Measurements from ENCODE around the gene IRF5.
"Not testable (repeated sequence)": the region's sequence is repeated elsewhere in the genome, so short reads cannot be mapped to it uniquely, and the experiment has no call there.

Gene IRF5

DNA sequence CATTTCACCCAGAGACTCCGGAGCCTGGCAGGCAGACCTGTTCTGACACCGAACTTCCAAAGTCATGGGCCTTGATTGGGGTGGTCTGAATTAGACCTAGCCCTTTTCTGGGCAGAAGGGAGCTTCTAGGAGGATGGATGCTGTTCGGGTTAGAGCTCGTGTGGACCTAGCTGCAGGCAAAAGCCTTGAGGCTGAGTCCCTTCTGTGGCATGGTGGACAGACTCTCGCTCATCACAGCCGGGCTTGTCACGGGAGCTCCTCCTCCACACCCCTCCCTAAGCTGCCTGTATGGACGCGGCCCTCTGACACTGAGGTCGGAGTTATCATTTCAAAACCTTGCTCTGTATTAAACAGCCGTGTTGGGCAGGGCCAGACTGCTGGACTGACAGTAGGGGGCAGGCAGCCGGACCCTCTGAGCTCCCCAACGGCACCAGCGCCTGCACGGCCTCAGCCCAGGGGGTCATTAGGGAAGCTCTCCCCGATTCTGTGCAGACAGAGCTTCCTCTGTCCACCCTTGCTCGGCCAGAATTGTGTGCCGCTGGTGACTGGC lies 2.2 kb downstream of the IRF5 start:
- no peak for DNase-seq

DNA sequence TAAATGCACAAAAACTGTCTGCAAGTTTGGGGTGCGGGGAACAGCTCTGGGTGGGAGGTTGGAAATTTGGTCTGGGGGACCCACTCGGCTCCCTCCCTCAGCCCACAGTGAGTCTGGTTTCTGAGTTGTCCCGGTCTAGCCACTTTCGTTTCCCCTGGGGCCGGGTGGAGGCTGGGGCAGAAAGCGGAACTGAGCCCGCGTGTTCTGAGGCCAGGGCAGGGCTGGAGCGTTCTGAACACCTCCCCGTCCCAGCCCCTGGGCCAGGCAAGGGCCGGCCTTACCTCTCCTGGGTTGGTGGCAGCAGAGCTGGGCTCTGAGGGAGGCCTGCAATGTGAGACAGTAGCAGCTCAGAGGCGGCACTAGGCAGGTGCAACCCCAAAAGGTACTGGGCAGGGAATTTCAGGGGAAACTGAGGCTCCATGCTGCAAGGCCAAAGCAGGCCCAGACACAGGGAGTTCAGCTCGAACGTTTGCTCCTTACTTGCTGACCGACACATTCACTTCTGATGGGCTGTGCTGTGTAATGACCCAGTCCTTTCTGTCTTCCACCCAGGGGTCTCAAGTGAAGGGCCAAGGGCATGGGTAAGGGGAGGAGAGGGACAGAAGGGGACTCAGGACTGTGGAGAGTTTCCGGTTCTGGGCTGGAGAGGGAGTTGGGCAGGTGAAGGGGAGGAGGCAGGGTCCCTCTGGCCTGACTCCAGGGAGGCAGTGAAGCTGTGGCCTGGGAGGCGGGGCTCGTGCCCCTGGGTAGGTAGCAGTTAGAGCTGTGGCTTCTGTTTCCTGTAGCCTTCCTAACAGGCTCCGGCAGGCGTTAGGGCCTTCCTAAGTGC lies 3.0 kb downstream of the IRF5 start:
- DNase-seq = no peak

DNA sequence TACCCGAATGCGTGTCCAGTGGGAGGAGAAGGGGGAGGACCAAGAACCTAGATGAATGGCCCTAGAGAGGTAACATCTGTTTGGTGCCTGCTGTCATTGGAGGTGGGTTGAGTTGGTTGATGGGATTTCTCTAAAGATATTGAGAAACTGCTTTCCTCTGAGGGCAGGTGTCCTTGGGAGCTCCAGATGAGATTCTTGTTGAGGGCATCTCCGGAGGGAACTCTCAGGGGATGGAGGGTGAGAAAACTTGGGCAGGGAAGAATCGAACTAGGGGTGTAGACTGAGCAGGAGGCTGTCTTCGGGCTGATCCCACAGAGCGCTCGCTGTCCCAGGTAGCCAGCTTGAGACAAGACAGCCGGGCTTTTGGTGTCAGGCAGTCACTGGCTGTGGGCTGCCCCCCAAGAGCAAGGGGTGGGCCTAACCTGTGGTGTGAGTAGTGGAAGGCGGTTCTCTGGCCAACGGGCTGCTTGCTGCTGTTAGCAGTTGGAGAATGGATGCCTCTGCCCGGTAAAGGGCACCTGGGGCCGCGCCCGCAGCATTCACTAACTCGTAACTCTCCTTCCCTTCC lies 3.7 kb downstream of the IRF5 start:
- no peak for DNase-seq

DNA sequence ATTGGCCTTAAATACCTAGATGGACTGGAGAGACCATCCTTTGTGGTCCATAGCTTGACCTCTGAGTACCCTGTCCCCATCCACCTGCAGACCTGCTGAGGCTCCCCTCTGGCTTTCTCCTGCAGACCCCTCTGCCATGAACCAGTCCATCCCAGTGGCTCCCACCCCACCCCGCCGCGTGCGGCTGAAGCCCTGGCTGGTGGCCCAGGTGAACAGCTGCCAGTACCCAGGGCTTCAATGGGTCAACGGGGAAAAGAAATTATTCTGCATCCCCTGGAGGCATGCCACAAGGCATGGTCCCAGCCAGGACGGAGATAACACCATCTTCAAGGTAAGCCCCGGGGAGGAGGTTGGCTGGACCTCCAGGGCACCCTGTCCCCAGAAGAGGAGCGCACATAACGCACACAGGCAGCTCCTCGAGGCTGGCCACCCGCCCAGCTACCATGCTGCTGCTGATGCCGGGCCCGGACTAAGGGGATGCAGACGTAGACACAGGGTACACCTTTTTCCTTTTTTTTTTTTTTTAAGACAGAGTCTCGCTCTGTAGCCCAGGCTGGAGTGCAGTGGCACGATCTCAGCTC lies 4.3 kb downstream of the IRF5 start:
- no peak for DNase-seq

DNA sequence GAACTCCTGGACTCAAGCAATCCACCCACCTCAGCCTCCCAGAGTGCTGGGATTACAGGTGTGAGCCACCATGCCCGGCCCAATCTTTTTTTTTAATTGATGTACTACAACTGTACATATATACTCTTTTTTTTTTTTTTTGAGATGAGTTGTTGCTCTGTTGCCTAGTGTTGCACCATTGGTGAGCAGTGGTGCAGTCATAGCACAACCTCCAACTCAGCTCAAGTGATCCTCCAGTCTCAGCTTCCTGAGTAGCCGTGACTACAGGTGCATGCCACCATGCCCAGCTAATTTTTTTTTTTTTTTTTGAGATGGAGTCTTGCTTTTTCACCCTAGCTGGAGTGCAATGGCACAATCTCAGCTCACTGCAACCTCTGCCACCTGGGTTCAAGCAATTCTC lies 5.5 kb downstream of the IRF5 start:
- DNase-seq = not testable (repeated sequence)

DNA sequence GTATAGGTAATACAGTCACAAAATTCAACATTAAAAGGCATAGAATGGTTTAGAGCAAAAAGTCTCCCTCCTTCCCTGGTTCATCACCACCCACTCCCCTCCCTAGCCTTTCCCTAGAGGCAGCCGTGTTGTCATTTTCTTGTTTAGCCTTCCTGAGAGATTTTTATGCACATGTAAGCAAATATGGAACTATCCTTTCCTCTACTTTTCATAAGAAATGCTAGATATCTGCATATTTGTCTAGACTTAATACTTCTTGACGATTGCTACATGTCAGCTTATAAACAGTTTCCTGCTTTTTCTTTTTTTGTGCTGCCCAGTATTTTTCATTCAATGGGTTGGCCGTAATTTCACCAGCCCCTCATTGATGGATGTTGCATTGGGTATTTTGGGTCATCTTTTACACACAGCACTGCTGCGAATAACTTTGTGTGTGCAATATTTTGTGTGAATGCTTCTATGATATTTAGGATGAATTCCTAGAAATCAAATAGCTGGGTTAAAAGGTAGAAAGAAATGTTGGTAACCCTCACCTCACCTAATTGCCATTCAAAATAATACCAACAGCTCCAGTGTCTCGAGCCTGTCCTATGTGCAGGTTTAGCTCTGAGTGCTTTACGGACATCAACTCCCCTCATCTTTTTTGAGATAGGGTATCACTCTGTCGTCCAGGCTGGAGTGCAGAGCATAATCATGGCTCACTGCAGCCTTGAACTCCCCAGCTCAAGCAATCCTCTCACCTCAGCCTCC lies 6.9 kb downstream of the IRF5 start:
- no peak for DNase-seq

DNA sequence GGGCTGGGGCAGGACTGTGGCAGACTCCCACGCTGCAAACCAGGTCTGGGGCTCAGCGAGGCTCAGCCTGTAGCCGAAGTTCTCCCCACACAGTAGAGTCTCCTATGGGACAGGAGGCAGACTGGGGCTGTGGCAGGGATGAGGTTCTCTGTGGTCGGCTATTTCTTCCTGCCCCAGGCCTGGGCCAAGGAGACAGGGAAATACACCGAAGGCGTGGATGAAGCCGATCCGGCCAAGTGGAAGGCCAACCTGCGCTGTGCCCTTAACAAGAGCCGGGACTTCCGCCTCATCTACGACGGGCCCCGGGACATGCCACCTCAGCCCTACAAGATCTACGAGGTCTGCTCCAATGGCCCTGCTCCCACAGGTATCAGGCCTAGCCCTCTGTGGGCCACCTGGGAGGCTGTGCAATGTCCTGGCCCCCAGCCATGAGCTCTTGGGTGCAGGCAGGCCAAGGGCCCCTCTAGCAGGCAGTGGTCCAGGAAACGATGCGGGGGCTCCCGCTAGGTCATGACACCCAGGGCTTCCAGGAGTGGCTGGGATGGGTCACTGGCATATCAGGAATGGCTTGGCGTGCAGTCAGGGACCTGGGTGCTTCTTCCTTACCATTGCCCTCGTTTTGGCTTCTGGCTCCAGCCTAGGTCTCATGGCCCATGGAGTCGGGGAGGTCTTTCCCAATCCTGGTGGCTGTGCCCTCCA lies 8.1 kb downstream of the IRF5 start:
- DNase-seq = no peak

DNA sequence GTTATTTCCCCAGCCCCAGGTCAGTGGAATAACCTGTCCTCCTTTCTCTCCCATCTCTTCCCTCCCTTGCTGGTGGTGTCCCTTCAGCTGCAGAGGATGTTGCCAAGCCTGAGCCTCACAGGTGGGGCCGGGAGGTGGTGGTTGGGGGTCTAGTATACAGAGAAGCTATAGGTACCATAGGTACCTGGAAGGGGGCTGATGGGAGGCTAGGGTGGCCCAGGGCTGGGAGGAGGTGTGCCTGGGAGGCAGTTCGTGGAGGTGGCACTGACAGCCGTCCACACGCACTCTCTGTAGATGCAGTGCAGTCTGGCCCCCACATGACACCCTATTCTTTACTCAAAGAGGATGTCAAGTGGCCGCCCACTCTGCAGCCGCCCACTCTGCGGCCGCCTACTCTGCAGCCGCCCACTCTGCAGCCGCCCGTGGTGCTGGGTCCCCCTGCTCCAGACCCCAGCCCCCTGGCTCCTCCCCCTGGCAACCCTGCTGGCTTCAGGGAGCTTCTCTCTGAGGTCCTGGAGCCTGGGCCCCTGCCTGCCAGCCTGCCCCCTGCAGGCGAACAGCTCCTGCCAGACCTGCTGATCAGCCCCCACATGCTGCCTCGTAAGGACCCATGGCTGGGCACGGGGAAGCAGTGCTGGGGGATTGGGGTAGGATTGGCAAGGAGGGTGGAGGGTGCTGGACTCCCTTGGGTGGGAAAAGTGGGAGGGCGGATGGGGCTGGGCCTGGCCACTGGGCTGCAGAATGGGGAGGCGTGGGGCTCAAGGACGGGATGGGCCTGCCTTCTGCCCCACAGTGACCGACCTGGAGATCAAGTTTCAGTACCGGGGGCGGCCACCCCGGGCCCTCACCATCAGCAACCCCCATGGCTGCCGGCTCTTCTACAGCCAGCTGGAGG lies 9.5 kb downstream of the IRF5 start:
- peak in 1 of 2 experiments; percentile 7 for DNase-seq

DNA sequence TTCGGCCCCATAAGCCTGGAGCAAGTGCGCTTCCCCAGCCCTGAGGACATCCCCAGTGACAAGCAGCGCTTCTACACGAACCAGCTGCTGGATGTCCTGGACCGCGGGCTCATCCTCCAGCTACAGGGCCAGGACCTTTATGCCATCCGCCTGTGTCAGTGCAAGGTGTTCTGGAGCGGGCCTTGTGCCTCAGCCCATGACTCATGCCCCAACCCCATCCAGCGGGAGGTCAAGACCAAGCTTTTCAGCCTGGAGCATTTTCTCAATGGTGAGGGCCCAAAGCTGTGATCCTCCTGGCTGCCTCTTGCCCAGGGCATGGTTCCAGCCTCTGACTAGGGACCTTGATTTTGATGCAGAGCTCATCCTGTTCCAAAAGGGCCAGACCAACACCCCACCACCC lies 10.1 kb downstream of the IRF5 start:
- no peak for DNase-seq

DNA sequence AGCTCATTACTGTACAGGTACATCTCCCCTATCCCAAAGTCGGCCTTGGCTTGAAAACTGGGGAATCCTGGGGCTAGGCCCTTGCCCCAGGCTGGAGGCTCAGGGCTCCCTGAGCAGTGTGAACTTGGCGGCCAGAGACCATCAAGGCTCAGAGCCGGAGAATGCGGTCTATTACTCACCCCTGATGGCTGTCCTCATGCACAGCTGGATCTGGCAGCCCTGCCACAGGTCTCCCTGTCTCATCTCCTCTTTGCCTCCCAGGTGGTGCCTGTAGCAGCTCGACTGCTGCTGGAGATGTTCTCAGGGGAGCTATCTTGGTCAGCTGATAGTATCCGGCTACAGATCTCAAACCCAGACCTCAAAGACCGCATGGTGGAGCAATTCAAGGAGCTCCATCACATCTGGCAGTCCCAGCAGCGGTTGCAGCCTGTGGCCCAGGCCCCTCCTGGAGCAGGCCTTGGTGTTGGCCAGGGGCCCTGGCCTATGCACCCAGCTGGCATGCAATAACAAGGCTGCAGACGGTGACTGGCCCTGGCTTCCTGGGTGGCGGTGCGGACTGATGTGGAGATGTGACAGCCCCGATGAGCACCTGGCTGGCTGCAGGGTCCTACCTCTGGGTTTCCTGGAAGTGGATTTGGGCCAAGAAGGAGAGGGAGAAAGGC lies 10.7 kb downstream of the IRF5 start:
- DNase-seq = no peak

DNA sequence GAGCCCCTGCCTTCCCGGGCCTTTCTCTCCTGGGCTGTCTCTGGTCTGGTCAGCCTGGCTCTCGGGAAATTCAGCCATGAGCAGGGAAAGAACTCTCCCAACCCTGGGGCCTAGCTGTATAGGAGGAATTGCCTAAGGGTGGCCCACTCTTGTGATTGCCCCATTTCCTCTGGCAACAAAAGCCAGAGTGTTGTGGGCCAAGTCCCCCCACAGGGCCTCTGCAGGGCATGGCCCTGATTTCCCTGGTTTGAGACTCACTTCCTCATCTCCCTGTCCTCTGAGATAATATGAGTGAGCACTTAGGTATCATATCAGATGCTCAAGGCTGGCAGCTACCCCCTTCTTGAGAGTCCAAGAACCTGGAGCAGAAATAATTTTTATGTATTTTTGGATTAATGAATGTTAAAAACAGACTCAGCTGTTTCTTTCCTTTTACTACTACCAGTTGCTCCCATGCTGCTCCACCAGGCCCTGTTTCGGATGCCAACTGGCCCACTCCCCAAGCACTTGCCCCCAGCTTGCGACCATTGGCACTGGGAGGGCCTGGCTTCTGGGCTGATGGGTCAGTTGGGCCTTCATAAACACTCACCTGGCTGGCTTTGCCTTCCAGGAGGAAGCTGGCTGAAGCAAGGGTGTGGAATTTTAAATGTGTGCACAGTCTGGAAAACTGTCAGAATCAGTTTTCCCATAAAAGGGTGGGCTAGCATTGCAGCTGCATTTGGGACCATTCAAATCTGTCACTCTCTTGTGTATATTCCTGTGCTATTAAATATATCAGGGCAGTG lies 11.4 kb downstream of the IRF5 start:
- no peak for DNase-seq

DNA sequence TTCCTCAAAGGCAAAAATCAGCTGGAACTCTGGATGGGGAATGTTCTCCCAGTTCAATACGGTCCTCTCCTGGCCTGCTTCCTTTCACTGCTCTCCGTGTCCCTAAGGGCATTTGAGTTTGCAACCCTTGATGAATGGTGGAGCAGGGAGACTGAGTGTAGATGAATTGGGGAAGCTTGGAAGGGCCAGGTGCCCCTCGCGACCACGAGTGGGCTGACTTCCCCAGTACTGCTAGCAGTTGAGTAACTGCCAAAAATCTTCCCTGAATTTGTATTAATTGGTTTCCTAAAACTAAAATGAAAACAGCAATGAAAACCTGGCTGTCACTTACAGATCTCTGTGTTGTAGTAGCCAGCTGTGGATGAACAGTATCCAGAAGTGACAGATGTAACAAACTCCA lies 13.6 kb downstream of the IRF5 start:
- DNase-seq = no peak

DNA sequence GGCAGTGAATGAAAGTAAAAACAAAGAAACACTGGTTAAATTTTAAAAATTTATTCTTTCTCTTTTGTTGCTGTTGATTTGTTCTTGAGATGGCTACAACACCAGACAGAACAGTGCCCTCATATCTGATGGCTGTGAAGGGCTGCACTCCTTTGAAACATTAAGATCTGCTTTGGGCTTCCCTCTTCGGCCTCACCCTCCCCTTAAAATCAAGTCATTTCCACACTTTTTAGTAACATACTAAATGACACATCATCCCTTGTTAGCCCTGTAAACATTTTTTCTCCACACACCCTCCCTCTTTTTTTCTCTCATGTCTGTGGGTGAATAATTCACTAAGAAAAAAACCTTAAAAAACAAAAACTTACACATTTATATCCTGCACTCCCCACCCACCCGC lies 16.4 kb downstream of the IRF5 start:
- no peak for DNase-seq

DNA sequence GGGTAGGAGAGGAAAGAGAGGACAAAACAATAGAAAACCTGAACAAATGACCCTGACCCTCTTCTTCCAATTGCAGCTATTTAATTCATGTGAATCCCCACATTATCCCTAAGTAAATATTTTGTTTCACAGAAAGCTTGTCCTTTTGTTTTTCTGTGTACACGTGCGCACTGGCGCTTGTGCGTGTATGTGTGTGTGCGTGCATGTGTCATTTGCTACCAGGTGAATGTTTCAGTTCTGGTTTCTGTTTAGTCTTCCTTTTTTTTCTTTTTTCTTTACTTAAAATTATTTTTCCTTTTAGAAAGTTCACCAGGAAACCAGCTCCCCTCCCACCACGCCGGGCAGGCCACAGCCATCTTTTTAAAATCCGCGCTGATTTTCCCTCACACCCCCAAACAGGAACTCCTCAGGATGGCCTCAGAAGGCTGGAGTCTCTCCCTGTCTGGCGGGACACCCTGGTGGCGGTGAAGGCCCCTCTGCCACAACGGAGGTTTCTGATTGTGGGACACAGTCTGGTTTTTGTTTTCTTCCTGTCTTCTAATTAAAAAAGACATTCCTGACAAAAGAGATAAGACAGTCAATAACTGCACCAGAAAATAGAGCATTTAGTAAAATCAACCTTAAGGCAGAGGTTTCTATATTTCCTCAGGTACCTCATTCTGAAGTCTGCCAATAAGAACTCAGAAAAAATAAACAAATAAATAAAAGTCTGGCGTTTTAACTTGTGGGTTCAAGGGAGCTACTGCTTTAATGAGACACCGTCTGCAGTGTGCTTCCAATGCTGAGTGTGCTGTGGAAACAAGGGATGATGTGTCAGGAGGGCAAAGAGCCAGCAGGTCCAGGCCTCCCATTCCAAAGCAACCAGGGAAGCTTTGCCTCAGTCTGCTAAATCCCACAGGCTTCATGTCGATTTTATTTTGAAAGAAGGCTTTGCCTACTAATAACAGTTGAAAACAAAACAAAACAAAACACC lies 17.4 kb downstream of the IRF5 start:
- no peak for DNase-seq

DNA sequence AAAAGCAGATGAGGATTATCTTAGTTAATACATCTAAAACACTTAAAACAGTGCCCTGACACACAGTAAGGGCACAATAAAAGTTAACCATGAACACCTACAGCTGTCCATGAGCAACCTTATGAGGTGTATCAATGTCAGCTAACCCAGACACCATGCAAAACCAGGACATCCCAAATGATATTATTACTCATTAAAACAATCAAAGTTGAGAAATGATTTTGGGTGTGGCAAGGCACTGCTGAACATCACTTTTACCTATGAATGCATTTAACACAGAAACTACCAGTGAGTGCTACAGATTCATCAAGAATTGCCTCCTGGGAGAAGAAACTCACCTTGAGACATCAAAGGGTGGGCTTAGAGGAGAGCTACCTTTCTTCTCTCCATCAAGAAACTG lies 18.3 kb downstream of the IRF5 start:
- DNase-seq = no peak

DNA sequence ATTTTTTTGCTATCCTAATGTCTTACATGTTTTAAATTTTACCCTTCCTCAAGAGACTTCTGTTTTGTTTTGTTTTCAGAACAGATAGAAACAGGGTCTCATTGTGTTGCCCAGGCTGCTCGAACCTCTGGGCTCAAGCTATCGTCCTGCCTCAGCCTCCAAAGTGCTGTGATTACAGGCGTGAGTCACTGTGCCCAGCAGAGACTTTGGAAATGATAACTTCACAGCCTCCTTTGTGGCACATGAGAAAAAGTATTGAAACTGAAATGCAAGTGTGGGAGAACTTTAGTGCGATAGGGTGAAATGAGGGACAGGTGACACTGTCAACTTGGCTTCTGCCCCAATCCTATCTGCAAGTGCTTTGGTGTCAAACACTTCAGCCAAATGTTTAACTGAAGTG lies 21.6 kb downstream of the IRF5 start:
- no peak for DNase-seq

DNA sequence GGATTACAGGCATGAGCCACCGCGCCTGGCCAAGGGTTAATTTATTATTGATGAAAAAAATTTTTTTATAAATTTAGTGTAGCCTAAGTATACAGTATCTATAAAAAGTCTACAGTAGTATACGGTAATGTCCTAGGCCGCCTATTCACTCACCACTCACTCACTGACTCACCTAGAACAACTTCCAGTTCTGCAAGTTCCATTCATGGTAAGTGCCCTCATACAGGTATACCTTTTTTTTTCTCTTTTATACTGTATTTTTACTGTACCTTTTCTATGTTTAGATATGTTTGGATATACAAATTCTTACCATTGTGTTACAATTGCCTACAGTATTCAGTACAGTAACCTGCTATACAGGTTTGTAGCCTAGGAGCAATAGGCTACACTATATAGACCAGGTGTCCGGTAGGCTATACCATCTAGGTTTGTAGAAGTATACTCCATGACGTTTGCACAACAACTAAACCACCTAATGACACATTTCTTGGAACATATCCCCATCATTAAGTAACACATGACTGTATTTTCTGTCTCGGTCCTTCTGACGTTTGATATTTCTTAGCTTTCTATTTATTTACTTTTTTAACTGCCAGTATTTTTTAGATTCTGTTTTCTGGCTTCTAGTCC lies 23.4 kb downstream of the IRF5 start:
- no peak for DNase-seq

DNA sequence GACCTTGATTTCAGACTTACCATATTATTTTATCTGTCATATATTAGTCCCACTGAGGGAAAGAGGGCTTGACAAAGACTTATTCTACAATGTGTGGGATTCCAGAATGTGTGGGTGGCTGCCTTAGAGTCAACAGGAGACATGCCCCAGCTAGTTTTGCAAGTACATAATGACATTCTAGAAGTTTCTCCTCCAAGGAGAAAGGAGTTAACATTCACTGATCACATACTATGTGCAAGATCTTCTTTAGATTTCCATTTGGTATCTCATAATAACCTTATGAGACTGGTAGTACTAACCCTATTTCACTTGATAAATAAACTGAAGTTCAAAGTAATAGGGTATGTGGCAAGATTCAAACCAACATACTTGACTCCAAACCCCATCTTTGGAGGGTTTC lies 25.2 kb downstream of the IRF5 start:
- no peak for DNase-seq

DNA sequence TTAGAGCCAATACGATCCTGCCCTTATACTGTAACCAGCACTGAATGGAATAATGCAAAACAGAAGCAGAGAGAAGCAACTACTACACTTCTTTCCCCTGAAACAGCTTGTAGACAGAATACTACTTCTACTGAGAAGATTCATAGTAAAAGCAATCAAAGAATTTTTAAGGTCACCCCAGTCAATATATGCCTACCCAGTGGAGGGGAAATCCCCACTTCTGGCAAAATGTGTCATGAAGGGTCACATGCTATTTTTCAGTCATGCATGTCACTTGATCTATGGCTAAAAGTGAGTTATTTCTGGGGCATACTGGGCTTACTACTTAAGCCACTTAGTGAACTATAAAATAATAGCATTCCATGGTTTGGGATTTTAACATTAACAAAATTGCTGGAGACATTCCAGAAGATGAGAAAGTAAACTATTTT lies 25.6 kb downstream of the IRF5 start:
- DNase-seq = no peak
